Mammary epithelial cell (primary cell): ENCODE measurements around the gene SURF2.

Experiments
- CTCF ChIP-seq, 2 donors: IDR thresholded peaks in 1 of 2; conservative IDR thresholded peaks in 1 of 2; 2 replicates each; pipeline ENCODE4 v1.5.1; 2011 to 2012; ENCODE audit warnings: inconsistent platforms in 2 of 2, low read length in 2 of 2, mild to moderate bottlenecking in 2 of 2, control low read depth in 1 of 2, low read depth in 1 of 2; ENCODE audit not compliant: insufficient read depth in 1 of 2; ENCODE audit errors: extremely low read depth in 1 of 2
- EZH2 ChIP-seq: IDR thresholded peaks from 2 replicates; pipeline ENCODE4 v1.6.1; 2012; ENCODE audit warnings: low read length, inconsistent platforms, borderline replicate concordance

- TF ChIP-seq CTCF (conservative IDR thresholded peaks at IDR 0.05 in 1 of 2, IDR thresholded peaks at IDR 0.05 in 1 of 2; ENCODE audit: extremely low read depth in 1 of 2, insufficient read depth in 1 of 2, low read depth in 1 of 2, low read length in 2 of 2) (no peak), EZH2 (no peak)
Observed at GRCh38 chr9:133400292-133400691, 43.9 kb downstream of the SURF2 start.
